Thyroid gland (tissue), 4 donors: Measurements from ENCODE around the gene ABCF2.

Experiments
- CTCF ChIP-seq, 6 experiments: fragments of 200-600 bp in 3 of 6; fragments of 450-650 bp in 3 of 6; sonication (generic) in 3 of 6; IDR thresholded peaks; one replicate each; pipeline ENCODE4 v1.5.1; 2016 to 2019; ENCODE audit warnings: antibody characterized with exemption in 6 of 6, mild to moderate bottlenecking in 2 of 6, inconsistent platforms in 1 of 6, moderate library complexity in 1 of 6
- POLR2A ChIP-seq, 2 donors: fragments of 450-650 bp; IDR thresholded peaks; one replicate each; pipeline ENCODE4 v1.6.1; 2017; ENCODE audit warnings: antibody characterized with exemption in 2 of 2, mild to moderate bottlenecking in 2 of 2, moderate library complexity in 1 of 2

- TF ChIP-seq CTCF (IDR thresholded peaks at IDR 0.05) (no peak), POLR2A (IDR thresholded peaks at IDR 0.05) (no peak)
Measured at GRCh38 chr7:151166629-151167196, 60.3 kb downstream of the ABCF2 start.
